ENCODE measurements around the gene SRGAP3.

Gene SRGAP3

DNA sequence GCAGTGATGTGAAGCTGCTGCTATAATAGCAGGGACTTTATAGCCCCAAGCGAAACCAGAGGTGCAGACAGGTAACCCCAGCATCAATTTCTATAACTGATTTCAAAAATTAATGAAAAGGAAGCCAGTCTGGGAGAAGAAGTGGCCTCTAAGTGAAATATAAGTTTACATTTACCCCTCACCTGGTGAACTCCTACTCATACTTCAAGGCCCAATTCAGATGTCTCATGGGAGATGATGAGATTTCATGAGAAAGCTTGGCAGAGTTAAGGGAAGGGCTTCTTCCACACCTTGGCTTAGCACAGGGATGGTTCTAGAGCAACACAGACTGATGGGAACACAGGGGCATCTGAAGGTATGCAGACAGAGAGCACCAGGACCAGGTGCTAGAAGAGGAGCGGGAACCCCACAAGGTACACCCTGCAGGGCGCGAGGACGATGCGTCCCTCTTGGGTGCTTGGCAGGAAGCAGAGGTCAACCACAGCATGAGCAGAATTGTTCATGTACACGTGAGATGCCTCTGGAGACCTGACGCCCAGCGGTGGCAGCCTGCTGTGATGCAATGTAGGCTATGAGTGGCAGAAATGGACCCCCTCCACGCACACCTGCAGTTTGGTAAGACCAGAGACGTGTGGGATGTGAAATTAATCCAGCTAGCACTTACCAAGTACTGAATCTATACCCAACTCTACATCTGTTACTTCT lies 102.9 kb downstream of the SRGAP3 start:
- DNase-seq (ENCODE audit: low read depth, low spot score): no peak

DNA sequence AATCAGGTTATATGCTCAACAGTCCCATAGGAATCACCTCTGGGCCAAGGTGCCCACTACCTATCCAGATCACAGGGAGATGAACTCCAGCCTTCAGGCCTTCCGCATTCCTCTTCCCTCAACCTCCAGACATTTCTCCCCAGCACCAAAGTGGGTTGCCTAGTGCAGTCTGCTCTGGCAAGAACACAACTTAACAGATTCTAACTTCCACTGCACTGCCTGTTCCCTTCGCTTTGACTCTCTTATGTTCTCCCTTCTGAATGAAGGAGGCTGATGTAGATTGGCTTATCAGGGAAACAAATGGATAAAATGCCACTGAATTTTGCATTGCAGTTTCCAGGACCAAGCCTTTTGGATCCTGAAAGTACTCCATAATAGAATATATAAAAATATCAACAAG lies 106.3 kb downstream of the SRGAP3 start:
- no peak for DNase-seq (ENCODE audit: low read depth, low spot score)

DNA sequence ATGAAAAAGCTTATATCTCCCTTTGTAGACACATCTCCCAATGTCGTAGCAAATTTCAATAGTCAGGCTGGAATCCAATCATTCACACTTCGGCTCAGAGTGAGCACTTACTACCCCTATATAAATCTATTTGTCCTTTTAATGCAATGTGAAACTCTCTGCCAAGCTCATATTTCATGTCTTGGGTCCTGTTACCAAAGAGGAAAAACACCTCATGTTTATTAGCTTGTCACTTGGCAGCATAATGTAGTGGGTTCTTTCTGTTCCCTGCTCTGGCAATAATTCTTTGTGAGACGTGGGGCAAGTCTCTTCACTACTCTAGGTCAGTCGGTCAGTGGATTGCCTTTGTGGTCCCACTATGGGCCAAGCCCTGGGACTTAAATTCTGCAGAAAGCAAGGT lies 107.1 kb downstream of the SRGAP3 start:
- DNase-seq (ENCODE audit: low read depth, low spot score): no peak

DNA sequence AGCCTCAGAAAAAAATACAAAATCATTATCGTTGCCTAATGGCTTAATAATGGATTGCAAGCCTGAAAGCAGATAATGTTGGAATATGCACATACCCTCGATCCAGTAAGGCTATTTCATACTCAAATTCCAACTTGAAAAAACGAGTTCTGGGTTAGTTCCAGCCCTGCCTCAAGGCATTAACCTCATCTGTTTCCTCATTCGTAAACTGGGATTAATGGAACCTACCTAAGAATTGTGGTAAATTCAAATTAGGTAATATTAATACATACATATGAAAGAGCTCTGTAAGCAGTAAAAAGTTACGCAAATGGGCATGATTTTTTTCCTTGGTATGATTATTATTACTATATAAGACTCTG lies 107.5 kb downstream of the SRGAP3 start:
- DNase-seq (ENCODE audit: low read depth, low spot score): no peak

DNA sequence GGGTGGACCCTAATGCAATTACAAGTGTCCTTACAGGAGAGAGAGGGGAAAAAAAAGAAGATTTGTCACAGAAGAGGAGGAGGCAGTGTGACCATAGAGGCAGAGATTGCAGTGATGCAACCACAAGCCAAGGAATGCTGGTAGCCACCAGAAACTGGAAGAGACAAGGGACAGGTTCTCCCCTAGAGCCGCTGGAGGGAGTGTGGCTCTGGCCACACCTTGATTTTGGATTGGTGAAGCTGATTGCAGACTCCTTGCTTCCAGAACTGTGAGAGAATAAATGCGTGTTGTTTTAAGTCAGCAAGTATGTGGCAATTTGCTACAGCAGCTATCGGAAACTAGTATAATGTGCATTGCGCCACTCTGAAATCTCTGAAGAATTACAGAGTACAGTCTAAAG lies 110.1 kb downstream of the SRGAP3 start:
- no peak for DNase-seq (ENCODE audit: low read depth, low spot score)

DNA sequence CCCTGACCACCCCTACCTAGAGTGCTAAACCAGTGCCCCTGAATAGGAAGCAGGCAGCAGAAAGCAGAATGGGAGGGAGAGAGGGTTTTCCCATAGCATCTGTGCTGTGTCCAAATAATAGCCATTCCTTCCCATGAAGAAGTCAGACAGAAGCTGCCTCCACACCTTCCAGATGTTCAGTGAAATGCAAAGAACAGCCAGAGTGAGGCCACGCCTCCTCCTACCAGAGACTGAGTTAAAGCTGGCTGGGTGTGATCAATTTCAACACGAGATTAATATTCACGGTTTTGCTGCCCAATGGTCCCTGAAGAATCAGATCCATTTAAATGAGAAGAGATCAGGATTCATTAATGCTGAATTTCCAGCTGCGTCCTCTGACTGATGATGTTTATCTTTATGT lies 111.8 kb downstream of the SRGAP3 start:
- DNase-seq (ENCODE audit: low read depth, low spot score): no peak

DNA sequence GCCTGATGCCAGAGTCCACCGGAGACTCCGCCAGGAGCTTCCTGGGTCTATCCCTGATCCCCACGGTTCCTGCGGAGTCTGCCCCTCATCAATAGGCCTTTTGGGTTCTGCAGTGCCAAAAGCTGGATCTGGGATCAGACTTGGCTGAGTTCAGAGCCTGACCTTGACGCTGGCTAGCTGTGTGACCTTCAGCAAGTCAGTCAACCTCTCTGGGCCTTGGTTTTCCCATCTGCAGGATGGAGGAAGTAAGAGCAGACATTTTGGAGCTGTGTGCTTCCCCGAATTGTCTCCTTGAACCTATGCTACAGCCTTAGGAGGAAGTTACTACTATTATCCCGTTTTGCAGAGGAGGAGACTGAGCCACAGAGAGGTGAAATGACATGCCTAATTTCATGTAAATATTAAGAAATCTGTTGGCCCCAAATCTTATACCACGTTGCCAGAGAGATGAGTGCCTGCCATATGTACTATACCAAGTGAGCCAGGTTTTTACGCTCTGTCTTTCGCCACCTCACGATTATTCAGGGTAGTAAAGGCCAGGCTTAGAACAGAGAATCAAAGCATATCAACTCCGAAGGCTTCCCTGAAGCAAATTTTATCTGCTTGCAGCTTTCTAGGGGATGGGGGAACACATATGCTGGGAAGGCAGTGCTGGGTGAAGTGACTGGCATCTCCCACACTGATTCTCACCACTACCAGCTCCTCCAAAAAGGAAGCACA lies 112.5 kb downstream of the SRGAP3 start:
- no peak for DNase-seq (ENCODE audit: low read depth, low spot score)

DNA sequence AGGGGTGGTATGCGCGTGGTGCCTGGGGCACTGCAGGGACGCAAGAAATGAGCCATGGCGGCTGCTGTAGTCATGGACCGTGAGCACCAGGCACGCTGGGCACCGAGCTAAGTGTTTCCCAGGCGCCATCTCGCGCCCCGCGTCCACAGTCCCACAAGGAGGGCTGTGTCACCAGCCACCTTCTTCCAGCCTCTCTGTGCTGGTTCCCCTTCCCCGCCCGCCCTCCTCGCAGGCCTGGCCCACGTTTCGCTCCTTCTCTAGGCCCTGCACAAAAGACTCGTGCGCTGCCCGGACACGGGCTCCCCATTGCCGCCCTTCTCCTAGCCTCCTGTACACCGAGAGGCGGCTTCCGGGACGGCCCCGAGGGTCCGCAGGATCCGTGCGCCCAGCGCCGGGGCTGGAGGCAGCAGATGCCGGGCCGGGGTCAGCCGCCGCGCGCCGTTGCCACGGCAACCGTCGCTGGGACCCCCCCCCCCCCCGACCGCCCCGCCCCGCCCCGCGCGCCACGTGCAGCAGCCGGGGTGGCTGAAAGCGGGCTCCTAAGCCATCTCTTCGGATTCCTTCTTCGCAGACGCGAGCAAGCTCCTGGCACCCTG lies 113.4 kb downstream of the SRGAP3 start:
- DNase-seq (ENCODE audit: low read depth, low spot score): no peak

DNA sequence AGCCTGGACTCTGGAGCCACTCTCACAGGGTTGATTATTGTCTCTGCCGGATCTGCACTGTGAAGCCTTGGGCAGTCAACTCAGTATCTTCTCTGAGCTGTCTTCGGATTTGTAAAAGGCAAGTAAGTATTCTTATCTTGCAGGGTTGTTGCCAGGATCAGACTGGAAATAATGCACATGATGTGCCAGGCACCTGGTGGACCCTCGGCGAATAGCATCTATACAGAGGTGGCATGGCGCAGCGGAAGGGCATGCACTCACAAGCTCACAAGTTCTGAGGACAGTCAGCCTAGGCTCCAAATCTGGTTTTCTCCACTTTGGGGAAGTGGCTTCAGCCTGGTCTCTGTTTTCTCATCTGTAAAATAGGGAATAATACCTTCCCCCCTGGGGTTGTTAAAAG lies 113.9 kb downstream of the SRGAP3 start:
- DNase-seq (ENCODE audit: low read depth, low spot score): no peak

DNA sequence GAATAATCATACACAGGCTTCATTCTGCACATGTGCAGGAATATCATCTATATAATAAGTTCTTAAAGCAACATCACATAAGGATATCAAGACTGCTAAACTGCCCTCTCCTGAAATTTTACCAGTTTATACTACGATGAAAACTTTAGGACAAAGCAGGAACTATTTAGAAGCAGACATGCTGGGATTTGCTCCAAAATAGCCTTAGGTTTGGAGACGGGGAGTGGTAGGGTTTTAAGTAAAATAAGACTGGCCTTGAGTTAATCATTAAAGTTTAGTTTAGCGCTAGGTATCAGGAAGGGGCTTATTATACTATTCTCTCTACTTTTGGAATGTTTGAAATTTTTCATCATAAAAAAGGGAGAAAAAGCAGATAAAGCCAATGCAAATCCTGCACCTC lies 115.8 kb downstream of the SRGAP3 start:
- no peak for DNase-seq (ENCODE audit: low read depth, low spot score)

DNA sequence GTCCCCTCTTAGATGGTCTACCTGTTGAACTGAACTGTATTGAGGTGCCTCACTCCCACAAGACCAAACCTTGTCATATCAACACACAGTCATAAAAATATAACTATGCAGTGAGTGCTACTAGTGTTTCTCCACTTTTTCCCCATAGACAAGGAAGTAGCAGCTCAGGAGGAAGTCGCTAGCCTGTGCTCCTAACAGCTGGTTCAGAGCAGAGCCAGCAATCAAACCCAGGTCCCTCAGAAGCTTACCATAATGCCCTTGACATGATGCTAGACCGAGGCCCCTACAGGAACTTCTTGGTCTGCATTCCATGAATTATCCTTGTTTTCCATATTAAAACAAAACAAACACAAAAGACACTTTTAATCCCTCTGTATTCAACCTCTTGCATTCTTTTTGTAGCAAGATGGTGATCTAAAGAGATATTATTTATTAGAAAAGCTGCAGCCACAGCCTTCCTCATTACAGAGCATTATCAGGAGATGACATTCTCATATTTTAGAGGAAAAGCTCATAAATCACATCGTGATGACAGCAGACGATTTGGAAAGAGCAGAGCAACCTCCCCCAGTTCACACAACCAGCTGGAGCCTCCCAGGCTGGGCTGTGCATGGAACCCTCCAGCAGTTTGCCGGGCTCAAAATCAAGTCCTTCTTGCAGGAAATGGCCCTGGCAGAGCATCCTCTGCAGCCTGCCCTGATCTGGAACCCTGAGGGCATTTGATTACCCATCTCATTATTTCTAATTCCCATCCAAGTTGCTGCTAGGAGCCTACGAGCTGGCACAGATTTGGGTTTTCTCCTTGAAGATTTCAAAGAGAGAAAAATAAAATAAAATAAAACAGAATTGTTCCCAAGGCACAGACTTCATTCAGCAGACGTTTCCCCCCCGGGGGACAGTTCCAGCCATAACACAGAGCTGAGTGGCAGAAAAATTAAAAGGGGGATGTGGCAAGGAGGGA lies 118.8 kb downstream of the SRGAP3 start:
- no peak for DNase-seq (ENCODE audit: low read depth, low spot score)

DNA sequence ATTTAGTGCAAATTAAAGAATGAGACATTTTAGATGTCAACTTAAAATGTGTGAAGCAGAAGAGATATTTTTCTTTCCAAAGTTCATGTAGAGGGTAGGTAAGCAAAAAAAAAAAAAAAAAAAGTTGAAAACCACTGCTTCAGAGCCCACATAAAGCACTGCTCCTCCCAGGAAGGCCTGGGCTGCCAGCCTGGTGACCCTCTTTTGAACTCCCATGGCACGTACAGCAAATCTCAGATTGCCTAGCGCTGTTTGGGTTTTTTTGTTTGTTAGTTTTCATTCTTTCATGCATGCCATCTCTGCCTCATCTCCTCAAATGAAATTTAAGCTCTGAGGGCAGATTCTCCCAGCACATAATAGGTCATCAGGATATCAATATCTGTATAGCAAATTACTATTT lies 120.1 kb downstream of the SRGAP3 start:
- no peak for DNase-seq (ENCODE audit: low read depth, low spot score)

DNA sequence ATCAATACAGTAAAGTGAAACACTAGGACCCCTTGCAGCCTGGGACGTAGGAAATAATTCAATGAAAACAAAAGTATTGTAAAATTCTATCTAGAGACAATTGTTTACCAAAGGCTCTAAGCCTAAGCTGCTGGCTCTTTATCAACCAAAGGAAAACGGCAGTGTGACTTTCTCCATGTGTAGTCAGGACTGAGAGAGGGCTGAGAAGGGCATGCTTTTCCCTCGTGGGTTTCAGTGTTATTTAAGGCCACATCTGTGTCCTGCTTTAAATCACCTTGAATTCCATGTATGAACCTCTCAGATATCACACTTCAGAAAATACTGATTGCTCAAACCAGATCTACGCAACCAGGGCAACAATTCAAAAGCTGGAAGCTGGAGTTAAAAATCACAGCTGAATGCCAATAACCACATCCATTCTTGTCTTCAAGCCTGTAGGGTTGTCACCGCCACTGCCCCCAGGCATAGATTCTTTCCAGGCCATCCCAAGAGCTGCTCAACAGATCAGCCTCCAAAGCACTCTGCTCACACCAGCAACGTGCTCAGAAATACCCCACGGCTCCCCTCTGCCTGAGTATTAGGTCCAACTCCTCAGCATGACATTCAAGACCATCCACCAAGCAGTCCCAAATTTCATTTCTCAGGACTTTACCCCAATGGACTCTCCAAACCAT lies 124.0 kb downstream of the SRGAP3 start:
- no peak for DNase-seq (ENCODE audit: low read depth, low spot score)

DNA sequence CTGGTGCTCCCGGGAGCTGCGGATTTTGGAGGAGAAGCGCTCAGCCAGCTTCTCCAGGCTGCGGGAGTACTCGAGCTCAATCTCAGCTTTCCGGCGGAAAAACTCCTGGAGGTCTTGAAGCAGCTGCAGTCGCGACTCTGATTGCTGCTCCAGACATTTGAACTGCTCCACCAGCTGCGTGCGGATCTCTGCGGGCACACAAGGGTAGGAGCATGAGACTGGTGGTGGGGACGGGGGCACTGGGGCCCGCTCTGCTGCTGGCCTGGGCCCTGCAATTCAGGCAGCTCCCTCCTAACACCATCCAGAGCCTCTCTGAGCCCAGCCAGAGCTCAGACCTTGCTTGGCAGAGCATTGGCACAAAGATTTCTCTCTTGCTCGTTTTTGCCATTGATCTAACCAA lies 124.7 kb downstream of the SRGAP3 start:
- DNase-seq (ENCODE audit: low read depth, low spot score): no peak

DNA sequence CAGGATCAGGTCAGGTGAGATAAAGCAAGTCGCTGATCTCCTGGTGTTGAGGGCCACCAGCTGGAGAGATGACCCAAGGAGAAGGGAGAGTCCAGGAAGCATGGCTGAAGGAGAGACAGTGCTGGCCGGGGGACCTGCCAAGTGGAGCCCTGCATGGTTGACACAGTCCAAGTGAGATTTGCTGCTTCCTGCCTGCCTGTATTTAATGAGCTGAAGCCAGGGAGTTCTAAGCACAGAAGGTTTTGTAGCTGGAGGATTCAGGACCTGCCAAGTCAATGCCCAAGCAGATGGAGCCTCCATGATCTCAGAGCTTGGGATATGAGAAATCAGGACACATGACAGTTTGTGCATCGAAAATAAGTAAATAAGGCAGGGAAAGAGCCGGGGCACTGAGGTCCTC lies 125.6 kb downstream of the SRGAP3 start:
- no peak for DNase-seq (ENCODE audit: low read depth, low spot score)

DNA sequence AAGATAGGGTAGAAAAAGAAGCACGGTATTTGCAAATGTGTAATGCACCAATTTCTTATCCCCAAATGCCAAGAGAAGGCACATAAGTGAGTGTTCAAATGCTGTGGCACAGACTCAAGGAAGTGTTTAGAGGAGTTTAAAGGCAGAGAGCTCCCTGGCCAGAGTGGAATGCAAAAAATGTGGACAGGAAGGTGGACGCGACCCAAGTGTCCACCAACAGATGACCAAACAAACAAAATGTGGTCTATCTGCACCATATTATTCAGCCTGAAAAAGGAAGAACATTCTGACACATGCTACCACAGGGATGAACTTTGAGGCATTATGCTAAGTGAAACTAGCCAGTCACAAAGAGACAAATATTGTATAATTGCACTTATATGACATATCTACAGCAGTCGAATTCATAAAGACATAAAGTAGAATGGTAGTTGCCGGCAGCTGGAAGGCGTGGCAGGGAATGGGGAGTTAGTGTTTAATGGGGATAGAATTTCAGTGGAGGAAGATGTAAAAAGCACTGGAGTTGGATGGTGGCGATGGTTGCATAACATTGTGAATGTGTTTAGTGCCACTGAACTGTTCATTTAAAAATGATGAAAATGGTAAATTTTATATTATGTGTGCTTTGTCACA lies 126.6 kb downstream of the SRGAP3 start:
- DNase-seq (ENCODE audit: low read depth, low spot score): no peak

DNA sequence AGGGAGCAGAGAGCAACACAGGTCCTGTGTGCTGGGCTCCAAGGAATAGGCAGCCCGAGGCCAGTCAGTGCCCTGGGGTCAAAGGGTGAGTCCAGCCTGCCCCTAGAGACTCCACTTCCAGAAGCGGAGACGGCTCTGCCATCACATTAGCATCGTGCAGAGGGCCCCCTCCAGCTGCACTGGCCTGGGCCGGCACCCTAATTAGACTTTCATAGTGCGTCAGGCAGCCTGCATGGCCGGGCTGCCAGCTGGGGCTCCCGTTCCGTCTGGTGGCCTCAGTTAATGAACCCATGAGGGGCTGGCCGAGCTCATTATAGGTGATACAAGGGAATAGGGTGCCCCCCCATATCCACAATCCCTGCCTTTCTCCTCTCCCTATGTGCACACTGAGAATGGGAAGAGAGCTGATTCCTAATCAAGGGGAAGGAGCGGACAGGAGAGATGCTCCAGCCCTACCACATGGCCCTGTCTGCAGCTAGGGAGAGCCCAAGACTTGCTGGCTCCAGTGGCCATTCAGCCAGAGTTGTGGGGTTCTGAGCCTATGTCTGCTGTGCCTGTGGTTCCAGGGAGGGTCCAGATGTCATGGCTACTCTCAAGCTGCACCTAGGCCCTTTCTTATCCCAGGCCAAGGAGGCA lies 128.0 kb downstream of the SRGAP3 start:
- no peak for DNase-seq (ENCODE audit: low read depth, low spot score)

DNA sequence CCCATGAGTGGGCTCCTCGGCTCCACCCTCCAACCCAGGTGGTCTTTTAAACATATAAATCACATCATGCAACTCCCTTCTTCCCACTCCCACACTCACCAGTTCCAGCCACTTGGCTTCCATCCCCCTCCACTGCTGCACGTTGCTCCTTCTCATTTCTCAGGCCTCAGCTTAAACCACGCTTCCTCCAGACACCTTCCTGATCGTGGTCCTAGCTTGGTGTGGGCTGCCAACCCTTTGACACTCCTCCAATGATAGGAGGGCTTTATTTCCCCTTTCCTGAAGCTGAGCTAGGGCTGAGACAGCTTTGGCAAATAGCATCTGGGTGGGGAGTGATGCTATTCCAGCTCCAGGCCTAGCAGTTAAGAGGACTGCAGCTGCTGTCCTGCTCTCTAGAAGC lies 130.1 kb downstream of the SRGAP3 start:
- DNase-seq (ENCODE audit: low read depth, low spot score): no peak

DNA sequence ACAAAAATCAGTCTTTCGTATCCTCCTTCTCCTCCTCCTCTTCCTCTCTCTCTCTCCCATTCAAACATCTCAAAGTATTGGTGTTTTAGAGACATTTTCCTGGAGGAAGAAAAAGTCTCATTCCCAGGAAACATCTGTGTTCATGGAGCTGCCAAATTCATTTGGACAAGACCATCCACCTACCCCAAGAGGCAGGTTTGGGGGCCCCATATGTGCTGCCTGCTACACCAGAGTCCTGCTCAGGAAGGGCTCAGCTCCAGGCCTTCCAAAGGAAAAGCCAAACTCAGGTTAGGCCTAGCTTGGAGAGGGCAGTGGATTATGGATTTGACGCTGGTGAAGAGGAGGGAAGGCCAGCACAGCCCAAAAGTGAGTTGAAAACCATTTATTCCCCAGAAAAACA lies 131.2 kb downstream of the SRGAP3 start:
- no peak for DNase-seq (ENCODE audit: low read depth, low spot score)

DNA sequence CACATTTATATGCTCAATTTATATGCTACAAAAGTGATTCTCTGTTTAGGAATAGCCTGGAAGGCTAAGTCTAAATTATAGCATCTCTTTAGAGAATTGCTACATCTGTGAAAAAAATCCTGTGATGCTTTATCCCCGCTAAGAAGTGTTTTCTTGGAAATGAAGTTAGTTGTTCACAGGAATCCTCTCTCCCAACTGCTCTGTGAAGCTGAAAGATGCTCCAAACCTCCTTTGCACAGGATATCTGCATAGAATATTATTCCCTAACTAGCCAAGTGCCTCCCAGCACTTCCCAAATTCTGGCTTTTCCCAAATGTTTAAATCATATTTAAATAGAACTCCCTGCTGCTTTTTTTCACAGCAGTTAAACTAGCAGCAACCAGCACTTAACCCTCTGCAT lies 132.2 kb downstream of the SRGAP3 start:
- no peak for DNase-seq (ENCODE audit: low read depth, low spot score)

DNA sequence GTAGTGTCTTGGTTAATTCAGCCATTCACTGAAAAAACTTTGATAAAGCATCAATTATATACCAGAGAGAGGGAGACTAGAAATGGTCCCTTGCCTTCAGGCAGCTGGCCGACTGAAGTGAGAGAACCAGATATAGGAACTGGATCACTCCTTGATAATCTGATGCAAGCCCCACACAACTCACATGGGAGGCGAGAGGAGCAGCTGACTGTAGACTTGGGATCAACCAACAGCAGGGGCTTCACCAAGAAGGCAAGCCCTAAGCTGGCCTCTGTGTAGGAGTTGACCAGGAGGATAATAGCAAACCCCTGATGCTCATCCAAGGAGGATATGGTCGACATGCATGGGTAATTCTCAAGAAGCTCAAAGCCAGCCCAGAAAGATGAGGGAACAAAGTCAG lies 133.1 kb downstream of the SRGAP3 start:
- no peak for DNase-seq (ENCODE audit: low read depth, low spot score)

All from activated naive CD8-positive, alpha-beta T cell treated with anti-CD3 and anti-CD28 coated beads, Interleukin-2, amount 50 U/mL, for 16 hours (primary cell).